ENCODE results near the gene MED10.
"Not testable (repeated sequence)": the region's sequence is repeated elsewhere in the genome, so short reads cannot be mapped to it uniquely, and the experiment has no call there.

Gene MED10

DNA sequence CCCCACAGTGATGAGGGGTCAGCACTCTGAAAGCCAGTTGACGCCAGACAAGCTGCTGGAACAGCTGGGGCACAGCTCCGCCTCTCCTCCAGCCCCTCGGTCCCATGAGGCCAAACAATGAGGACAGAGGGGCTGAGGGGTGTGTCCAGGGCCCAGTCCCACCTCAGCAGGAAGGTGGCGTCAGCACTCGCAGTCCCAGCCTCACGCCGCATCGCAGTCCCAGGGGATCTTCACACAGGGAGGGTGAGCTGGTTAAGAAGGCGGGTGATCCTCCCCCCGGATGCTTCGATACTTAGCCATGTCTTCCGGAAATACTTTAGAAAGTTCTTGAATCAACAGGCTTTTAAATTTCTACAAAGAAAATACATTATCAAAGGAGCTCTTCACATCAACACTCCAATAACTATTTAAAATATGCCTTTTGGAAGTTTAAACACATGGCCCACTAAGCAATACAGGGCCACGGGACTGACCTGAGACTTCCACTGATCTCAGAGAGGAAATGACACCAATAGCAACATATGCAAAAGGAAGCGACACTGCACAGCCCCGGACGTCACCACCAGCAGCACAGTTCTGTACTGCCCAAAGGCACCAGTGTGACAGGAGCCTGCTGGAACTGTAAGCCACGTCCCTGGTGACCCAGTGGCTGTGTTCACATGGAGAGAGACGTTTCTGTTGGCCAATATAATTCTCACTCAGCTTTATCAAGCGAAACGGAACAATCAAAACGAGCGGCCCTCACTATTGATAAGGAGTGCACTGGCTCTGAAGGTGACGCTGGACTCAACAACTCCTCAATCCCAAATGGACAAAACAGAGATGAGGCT lies 5.9 kb downstream of the MED10 start:
- no peak for DNase-seq

DNA sequence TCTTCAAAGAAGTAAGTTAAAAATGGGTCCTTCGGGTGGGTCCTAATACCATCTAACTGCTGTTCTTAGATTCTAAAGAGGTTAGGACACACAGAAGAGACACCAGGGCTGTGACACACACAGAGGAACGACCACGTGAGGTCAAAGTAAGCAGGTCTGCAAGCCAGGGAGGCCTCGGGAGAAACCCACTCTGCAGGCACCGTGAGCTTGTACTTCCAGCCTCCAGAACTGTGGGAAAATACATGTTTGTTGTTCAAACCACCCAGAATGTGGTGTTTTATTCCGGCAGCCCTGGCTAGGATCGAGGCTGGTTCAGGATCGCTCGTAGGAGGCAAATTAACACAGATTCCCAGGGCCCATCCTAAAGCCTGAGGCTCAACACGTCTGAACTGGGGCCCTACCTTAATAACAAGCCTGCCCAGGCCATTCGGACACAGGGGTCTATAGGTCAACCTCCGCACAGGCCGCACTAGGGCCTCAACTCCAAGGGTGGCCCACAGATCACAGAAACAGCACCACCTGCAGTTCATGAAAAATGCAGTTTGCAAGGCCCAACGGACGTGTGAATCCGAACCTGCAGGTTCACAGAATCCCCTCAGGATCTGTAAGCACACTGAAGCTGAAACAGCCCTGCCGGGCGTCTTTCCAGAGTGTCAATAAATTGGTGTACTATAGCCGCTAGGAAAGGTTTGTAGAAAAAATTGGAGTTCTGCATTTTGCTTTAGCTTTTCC lies 7.1 kb downstream of the MED10 start:
- no peak for DNase-seq

DNA sequence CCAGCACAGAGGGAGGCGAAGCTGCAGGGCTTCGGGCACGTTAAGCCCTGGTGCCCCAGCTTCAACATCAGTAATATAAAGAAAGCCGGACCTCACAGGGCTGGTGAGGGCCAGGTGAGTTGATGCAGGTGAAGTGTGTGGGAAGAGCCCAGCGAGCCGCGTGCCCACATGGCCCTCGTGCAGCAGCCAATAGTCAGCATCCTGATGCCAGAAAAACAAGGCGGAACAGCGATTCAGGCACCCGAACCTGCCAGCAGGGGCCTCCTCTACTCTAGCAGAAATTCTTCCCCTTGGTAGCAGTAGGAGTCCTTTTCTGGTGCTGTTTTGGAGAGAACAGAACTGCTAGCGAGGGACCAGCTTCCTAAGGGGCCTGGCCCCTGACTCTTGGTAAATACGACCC lies 7.8 kb downstream of the MED10 start:
- DNase-seq, result no peak

DNA sequence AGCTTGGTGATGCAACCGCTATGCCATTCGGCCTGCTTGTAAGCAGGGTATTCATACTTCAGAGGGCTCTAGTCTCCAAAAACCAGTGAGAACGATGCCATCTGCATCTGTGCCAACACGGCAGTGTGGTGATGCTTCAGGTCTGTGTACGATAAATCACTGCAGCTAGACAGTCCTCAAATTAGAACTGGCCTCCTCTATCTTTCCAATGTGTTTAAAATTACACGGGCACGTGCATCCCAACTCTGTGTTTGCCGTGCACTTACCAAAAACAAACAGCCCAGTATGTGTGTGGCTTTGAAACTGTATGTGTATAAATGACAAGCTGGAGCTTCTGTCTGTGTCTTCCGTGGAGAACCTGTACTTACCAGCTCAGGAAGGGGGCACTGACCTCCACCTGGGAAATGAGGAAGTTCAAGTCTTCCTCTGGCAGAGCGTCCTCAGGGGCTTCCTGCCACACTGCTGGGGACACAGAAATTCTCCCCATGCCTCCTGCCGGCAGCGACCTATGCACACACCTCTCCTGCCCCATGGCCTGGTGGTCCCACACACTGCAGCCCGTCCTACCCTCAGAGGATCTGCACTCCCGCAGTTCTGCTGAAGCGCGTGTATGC lies 12.3 kb downstream of the MED10 start:
- no peak for DNase-seq

DNA sequence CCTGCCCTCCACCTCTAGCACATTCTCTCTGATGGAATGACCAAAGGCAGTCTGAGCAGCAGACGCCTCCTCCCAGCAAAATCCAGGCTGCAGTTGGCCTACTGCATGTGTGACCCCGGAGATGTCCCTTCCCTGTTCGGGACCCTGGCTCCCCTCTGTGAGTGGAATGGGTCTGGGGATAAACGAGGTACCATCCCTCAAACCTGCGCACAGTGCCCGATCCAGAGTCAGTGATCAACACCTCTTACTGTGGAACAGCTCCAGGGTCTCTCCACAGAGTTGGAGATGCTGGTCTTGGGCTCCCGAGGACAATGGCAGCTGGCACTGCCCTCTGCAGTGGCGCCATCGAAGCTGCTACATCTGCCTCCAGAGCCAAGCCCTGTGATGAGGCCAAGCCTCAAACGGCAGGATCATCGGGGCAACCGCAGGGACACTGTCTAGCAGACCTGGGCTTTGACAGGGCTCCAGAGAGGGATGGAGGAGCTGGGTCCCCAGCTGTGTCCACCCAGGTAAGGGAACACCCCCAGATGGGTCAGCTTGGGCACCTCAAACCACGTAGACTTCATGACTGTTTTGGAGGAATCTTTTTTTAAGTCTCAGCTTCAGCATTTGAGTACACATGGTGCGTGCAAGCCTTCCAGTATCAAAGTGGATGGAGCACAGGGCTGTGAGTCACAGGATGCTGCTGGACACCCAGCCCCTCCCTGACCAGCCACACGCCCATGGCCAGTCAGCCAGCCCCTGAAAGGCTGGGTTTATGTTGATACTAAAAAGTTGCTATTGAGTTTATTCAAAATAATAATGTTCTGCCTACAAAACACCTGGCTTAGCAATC lies 13.0 kb downstream of the MED10 start:
- no peak for DNase-seq

DNA sequence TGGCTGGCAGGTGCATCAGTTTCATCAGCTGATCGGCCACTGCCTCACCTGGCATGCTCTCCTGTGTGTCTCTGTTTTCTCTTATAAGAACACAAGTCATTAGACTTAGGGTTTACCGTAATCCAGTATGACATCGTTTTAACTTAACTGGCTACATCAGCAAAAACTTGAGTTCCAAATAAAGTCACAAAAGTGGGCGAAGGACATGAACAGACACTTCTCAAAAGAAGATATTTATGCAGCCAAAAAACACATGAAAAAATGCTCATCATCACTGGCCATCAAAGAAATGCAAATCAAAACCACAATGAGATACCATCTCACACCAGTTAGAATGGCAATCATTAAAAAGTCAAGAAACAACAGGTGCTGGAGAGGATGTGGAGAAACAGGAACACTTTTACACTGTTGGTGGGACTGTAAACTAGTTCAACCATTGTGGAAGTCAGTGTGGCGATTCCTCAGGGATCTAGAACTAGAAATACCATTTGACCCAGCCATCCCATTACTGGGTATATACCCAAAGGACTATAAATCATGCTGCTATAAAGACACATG lies 14.8 kb downstream of the MED10 start:
- not testable (repeated sequence) for DNase-seq

DNA sequence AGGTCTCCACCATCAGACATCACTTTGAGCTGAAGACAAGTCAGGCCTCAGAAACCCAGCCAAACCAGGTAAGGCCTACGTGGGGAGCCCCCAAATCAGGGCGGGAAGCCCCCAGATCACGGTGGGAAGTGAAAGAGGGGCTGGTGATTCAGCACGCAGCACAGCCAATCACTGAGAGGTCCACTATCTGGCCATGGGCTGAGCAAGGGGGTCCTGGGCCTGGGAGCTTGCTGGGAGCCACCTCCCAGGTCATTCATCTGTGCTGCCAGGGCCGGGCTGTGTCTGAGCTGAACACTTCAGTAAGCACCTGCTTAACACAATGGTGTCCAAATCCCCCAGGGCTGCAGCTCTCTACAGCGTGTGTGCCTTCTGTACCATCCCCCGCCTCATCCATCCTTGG lies 15.5 kb downstream of the MED10 start:
- DNase-seq, result no peak

DNA sequence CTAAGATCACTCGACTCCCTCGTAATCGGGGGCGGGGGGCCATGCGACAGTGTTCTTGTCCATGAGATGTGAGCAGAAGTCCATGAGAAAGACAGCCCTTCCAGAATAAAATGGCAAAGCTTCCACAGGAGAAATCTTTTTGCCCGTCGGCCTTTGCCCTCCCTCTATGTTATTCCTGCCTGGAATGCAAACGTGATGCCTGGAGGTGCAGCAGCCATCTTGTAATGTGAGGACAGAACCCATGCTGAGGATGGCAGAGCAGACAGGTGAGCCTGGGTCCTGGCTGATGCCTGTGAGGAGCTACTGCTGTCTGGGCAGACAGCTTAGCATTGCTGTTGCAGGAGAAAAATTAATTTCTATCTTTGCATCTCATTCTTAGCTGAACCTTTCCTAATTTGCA lies 17.2 kb downstream of the MED10 start:
- no peak for DNase-seq

DNA sequence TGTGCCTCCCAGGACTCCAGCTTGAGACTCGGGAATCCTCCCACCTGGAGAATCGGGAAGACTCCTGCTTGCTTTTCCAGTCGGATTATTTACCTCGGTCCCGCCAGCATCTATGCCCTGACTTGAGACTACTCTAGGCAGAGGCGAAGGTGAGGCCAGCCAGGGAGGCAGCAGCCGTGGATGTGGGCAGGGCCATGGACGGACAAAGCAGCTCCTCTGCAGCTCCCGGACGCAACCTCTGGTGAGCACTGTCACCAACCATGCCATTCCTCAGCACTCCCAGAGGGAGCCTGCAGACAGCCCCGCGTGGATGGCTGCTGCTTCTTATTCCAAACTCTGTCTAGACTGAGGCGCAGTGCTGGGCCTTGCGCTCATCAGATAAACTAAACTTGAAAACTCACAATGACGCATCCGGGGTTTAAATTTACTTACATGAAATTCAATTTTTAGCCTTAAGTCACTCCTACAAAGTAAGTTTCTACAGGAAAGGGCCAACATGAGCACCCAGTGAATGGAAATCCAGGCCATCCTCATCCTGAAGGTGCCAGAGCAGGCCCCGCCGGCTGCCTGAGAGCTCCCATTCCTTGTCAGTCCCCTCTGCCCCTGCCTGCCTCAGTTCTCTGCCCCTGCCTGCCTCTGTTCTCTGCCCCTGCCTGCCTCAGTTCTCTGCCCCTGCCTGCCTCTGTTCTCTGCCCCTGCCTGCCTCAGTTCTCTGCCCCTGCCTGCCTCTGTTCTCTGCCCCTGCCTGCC lies 17.8 kb downstream of the MED10 start:
- no peak for DNase-seq

DNA sequence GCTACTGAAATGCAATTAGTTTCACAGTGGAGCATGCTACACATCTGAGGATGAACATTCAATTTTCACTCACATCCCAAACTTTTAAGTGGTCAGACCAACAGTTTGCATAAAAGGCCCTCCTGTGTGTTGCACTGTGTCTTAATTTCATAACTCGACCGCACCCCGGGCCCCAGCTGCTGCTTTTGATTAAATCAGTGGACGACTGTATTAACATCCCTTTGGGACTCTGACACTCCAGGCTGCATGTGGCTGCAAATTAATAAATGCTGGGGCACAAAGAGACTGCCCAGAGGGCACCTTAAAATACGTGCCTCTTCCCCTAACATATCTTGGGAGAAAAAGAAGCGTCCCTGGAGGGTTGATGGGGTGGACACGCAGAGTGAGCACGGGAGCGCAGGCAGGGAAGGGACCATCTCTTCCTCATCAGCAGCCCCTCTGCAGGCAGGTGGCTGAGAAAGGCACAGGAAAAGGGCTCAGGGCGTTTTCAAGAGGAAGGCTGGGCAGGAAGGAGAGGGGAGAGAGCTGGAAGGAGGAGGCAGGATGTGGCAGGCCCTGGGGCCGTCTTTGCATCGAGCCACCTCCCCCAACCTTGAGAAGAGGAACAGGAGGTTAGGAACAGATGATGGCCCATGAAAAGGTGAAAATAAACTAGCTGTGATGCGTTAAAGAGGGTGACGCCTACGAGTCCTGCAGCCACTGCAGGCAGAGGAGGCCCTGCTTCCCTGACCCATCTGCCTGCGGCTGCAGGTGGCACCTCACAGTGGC lies 18.6 kb downstream of the MED10 start:
- no peak for DNase-seq

DNA sequence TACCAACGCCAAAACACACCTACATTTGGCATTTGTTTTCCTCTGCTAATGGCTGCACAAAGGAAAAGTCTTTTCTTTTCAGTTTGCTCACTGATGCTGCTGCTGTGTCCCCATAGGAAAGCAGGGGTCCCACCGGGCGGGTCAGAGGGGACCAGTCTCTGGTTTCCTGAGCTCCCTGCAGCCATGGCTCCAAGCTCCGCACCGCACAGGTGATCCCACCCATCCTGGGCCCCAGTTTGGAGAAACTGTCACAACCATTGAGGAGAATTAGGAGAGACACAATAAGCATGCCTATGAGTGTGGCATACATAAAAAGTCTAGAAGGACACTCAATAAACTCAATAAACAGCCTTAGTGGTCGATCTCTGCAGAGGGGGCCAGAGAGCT lies 19.9 kb downstream of the MED10 start:
- DNase-seq, result no peak

DNA sequence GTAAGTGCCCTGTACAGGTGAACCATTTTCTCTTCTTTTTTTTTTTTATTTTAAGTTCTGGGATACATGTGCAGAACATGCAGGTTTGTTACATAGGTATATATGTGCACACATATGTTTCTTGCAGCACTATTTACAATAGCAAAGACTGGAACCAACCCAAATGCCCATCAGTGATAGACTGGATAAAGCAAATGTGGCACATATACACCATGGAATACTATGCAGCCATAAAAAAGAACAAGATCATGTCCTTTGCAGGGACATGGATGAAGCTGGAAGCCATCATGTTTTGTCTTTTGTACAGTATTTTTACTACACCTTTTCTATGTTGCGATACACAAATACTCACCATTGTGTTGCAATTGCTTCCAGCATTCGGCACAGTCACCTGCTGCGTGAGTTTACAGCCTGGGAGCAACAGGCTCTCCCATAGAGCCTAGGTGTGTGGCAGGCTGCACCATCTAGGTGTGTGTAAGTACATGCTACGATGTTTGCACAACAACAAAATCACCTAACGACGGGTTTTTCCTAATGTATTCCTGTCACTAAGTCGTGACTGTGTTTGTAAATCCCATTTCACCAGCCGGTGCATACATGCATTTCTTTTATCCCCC lies 20.4 kb downstream of the MED10 start:
- DNase-seq, result not testable (repeated sequence)

DNA sequence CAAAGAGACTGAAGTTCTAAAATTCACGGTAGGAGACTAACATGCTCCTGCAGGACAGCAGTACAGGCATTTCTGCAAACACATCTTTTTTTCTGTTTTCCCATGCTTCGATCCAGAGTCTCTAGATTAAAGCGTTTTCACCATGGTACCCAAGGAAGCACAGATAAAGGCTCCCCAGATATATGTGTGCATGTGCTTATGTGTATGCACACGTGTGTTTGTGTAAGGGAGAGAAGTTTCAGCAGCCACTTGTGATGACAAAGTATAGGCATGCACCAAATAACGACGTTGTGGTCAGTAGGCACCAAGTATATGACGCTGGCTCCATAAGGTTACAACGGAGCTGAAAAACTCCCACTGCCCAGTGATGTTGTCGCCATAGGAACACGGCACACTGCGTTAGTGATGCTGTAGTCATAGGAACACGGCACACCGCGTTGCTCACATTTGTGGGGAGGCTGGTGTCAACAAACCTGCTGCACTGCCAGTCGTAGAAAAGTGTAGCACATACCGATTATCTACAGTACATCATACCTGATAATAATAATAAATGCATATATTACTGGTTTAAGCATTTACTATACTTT lies 21.7 kb downstream of the MED10 start:
- no peak for DNase-seq

DNA sequence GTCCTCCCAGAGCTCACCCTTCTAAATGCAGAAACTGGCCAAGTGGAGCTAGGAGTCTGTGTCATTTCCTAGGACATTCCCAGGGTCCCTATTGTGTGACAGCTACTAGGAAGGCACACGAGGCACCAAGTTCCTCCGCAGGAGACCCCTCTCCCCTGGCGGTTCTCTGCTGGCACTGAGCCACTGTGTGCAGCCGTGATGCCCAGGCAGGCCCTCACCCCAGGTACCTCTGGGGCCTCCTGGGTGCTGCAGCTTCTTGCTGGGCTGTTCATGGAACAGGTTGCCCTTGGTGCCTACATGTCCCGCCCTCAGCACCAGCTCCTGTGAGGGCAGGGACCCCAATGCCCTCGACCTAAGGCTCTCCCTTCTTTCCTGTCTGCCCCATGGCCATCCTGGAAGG lies 23.1 kb downstream of the MED10 start:
- DNase-seq, result no peak

DNA sequence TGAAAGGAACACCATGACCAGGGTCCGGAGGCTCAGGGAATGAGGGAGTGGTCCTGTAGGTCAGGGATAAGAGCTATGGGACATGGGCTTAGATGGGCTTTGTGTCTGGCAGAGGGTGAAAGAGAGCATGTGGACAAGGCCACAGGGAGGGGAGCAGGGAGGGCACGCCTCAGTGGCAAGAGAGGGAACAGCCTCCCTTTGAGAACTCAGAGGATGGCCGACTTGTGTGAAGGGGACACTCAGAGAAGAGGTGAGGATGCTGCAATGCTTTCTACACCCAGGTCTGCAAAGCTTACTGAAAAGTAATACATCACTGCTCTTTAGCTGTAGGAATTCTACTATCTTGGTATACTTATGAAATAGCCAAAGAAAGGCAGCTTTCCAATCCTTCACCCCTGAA lies 23.5 kb downstream of the MED10 start:
- no peak for DNase-seq

DNA sequence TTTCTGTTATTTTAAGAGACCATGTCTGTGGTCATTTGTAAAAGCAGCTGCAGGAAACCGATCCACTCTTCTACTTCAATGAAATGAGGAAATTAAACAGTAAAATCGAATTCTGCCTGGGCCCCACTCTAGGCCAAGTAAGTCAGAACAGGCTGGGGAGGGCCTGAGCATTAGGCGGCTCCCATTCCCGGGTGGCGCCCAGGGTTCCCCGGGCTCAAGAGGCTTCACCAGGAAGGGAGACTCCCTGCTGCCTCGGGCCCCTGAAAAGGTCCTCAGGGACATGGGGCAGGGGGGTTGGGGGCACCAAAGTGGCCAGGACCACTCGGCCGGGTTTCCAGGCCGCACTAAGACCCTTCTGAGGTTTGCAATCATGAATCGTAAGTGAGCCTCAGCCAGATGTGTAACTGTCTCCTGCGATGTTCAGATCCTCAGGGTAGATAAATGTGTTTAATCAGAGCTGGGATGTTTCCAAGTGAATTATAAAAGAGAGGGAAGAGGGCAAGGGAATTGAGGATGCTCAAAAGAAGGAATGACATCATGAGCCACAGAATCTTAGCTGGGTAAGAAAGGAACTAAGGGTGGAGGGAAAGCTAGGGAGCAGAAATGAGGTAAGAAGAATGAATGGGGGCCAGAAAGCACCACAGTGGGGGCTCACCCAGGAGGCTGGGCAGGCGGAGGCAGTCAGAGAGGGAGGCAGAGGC lies 24.6 kb downstream of the MED10 start:
- DNase-seq, result no peak

DNA sequence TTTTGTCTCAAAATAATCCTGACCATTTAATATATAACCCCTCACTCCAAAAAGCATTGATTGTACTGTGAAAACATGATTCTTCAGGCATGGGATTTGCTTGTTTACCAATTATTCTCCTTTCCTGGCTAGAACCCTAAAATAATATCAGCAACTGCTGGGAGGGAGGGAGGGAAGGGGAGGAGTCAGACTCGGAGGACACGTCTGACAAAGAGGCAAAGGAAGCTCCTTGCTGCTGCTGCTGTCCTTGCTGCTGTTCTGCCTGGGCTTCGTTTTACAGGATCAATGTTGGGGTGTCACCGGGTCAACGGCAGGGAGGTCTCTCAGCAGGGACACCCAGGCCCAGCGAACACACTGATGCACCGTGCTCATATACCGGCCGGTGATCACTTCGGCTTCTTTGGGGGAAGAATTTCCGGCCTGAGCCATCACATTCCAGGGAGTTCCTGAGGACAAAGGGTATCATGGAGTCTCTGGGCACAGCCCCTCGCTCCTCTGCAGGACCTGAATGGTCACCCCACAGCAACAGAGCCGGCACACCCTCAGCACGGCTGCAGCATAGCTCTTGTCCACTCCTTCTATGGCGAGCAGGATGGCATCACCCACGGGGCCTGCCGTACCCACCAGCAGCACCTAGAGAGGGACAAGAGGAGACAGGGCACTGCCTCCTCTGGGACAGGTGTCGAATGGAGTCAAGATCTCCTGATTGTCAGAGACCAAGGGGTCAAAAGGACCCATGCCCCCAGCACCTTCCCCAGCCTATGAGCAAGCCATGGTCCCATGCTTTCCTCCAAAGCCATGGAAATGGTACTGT lies 27.9 kb downstream of the MED10 start:
- DNase-seq, result no peak

DNA sequence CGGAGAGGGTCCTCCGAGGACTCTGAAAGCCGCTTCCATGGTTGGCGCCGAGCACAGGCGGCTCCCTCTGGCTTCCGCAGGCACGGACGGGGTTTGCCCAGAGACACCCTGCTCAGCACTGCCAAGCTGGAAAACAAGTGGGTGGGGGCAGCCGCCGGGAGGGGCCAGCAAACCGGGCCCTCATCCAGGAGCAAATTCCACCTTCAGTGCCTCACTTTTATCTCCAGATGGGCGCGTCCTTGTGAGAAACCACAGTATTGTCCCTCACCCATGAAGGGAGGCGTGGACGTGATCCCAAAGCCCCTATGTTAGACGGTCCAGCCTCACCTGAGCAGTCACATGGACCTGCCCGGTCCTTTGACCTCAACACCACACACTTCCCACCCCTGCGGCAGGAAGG lies 29.0 kb downstream of the MED10 start:
- no peak for DNase-seq

DNA sequence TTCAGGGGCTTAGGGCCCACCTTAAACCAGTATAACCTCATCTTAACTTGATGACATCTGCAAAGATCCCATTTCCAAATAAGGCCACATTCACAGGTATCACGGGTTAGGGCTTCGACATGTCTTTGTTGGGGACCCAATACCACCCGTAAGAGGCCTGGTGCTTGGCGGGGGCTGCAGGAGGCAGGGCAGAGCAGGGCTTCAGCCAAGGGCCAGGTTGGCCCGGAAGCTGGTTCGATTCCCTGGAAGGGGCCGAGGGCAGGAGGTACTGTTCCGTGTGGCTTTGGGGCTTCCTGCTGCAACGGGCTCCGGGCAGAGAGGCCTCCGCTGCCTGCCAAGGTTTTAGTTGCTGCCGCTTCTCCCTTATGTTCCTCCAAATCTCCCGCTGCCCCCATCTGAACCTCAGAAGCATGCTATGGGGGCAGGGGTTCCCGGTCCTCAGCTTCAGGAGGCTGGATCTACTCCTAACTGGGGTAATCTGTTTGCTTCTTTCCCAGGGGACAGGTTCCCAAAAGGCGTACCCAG lies 29.8 kb downstream of the MED10 start:
- no peak for DNase-seq

Measured in activated CD8-positive, alpha-beta memory T cell treated with anti-CD3 and anti-CD28 coated beads, Interleukin-2, amount 50 U/mL, for 48 hours (primary cell).